Ishikawa (cell line): ENCODE measurements around the gene CASQ2.

Experiments used
- CEBPB ChIP-seq: IDR thresholded peaks from 2 replicates; pipeline ENCODE4 v1.6.1; 2012
- CREB1 ChIP-seq: IDR thresholded peaks from 2 replicates; pipeline ENCODE4 v1.6.1; 2012; ENCODE audit warnings: low read depth
- EGR1 ChIP-seq: IDR thresholded peaks from 2 replicates; pipeline ENCODE4 v1.6.1; 2012
- EP300 ChIP-seq: IDR thresholded peaks from 2 replicates; pipeline ENCODE4 v1.6.1; 2012; ENCODE audit warnings: borderline replicate concordance
- FOXM1 ChIP-seq: IDR thresholded peaks from 2 replicates; pipeline ENCODE4 v1.6.1; 2012; ENCODE audit warnings: low read depth, borderline replicate concordance
- RAD21 ChIP-seq: IDR thresholded peaks from 2 replicates; pipeline ENCODE4 v1.6.1; 2012; ENCODE audit warnings: low read depth
- TAF1 ChIP-seq: IDR thresholded peaks from 2 replicates; pipeline ENCODE4 v1.6.1; 2012; ENCODE audit warnings: low read depth, mild to moderate bottlenecking
- TCF12 ChIP-seq: IDR thresholded peaks from 2 replicates; pipeline ENCODE4 v1.6.1; 2012; ENCODE audit warnings: low read depth
- TEAD4 ChIP-seq: IDR thresholded peaks from 2 replicates; pipeline ENCODE4 v1.6.1; 2012
- USF1 ChIP-seq: IDR thresholded peaks from 2 replicates; pipeline ENCODE4 v1.6.1; 2012
- YY1 ChIP-seq: IDR thresholded peaks from 2 replicates; pipeline ENCODE4 v1.6.1; 2012; ENCODE audit warnings: low read depth
- ZBTB7A ChIP-seq: IDR thresholded peaks from 2 replicates; pipeline ENCODE4 v1.6.1; 2012; ENCODE audit warnings: low read depth
- TF ChIP-seq, protein P1 (sequence below): IDR thresholded peaks from 2 replicates; pipeline ENCODE4 v1.6.1; 2012
- TF ChIP-seq, protein P2 (sequence below): IDR thresholded peaks from 2 replicates; pipeline ENCODE4 v1.6.1; 2012; ENCODE audit warnings: low read depth, mild to moderate bottlenecking

GRCh38 chr1:115723756-115724155 lies 44.8 kb downstream of the CASQ2 start:
- TF ChIP-seq TAF1 (no peak), ZBTB7A (no peak), USF1 (no peak), CREB1 (no peak), EGR1 (no peak), RAD21 (no peak), CEBPB (no peak), YY1 (no peak), TCF12 (no peak), TEAD4 (no peak), FOXM1 (no peak), EP300 (no peak)
- TF ChIP-seq, protein P1, sequence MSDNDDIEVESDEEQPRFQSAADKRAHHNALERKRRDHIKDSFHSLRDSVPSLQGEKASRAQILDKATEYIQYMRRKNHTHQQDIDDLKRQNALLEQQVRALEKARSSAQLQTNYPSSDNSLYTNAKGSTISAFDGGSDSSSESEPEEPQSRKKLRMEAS: no peak
- TF ChIP-seq, protein P2, sequence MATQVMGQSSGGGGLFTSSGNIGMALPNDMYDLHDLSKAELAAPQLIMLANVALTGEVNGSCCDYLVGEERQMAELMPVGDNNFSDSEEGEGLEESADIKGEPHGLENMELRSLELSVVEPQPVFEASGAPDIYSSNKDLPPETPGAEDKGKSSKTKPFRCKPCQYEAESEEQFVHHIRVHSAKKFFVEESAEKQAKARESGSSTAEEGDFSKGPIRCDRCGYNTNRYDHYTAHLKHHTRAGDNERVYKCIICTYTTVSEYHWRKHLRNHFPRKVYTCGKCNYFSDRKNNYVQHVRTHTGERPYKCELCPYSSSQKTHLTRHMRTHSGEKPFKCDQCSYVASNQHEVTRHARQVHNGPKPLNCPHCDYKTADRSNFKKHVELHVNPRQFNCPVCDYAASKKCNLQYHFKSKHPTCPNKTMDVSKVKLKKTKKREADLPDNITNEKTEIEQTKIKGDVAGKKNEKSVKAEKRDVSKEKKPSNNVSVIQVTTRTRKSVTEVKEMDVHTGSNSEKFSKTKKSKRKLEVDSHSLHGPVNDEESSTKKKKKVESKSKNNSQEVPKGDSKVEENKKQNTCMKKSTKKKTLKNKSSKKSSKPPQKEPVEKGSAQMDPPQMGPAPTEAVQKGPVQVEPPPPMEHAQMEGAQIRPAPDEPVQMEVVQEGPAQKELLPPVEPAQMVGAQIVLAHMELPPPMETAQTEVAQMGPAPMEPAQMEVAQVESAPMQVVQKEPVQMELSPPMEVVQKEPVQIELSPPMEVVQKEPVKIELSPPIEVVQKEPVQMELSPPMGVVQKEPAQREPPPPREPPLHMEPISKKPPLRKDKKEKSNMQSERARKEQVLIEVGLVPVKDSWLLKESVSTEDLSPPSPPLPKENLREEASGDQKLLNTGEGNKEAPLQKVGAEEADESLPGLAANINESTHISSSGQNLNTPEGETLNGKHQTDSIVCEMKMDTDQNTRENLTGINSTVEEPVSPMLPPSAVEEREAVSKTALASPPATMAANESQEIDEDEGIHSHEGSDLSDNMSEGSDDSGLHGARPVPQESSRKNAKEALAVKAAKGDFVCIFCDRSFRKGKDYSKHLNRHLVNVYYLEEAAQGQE: no peak
